Measurements from ENCODE around the gene TMEM170B. TPM values are rescaled to one million over a fixed set of nuclear protein-coding genes. Genes with fewer than 3 reads are reported as not detected.

TMEM170B gene
- polyA plus RNA-seq, 3 donors = 11.7 to 33.4 (median 19.7) TPM

- Mint-ChIP-seq H3K9me3 (peaks cover 0 to 3% (median 0%) of the 10 kb centered on the region in 7 donors), H3K4me1 (peaks cover 5% of the 10 kb centered on the region), H3K27me3 (ENCODE audit: low read depth in 3 of 3) (no peaks in the 10 kb centered on the region), H3K36me3 (no peaks in the 10 kb centered on the region), H3K4me3 (no peak overlapping the region), H3K27ac (no peak overlapping the region)
- no peak overlapping the region for H3K4me2 ChIP-seq (replicated peaks; ENCODE audit: extremely low read depth, low read length, poor library complexity, severe bottlenecking)
- no peak overlapping the region for H3K4me3 ChIP-seq (replicated peaks in 1 of 3; ENCODE audit: low read depth in 2 of 3, low read length in 3 of 3)
- 98% methylated on average over 8 of the region's 10 CpGs for WGBS (ENCODE audit: insufficient coverage)
- no peaks in the 10 kb centered on the region for H3K9me3 ChIP-seq (replicated peaks in 1 of 2; ENCODE audit: control insufficient read depth in 1 of 2, insufficient read depth in 1 of 2, low read length in 2 of 2)
- no peaks in the 10 kb centered on the region for H3K4me1 ChIP-seq (ENCODE audit: control insufficient read depth in 1 of 2, insufficient read depth in 2 of 2, low read length in 2 of 2)
- intact Hi-C loops (cut with micrococcal nuclease) = no loop called here
- H3K79me2 ChIP-seq (ENCODE audit: insufficient read depth, low read length) = no peaks in the 10 kb centered on the region
- no peak overlapping the region for H3K9ac ChIP-seq (ENCODE audit: insufficient read depth, low read length, poor library complexity, severe bottlenecking)
- no peak overlapping the region for H2AFZ ChIP-seq (ENCODE audit: insufficient read depth, low read depth, low read length, poor library complexity, severe bottlenecking)
- H3K36me3 ChIP-seq (replicated peaks in 1 of 2; ENCODE audit: control insufficient read depth in 1 of 2, insufficient read depth in 2 of 2, low read length in 2 of 2) = no peaks in the 10 kb centered on the region
- no peak for TF ChIP-seq CTCF (IDR thresholded peaks at IDR 0.05)
- DNase-seq = no peak
- H3K27me3 ChIP-seq (ENCODE audit: control insufficient read depth in 2 of 2, insufficient read depth in 2 of 2, low read length in 2 of 2) = no peaks in the 10 kb centered on the region
- H4K20me1 ChIP-seq (ENCODE audit: insufficient read depth, low read length) = no peaks in the 10 kb centered on the region
- no peak overlapping the region for H3K27ac ChIP-seq (ENCODE audit: low read depth in 1 of 2, low read length in 2 of 2)
Observed at GRCh38 chr6:11614534-11615213, 77.1 kb downstream of the TMEM170B start.

- Histone ChIP-seq H3K9ac (ENCODE audit: insufficient read depth, low read length, poor library complexity, severe bottlenecking) (no peak overlapping the region), H3K4me1 (ENCODE audit: control insufficient read depth in 1 of 2, insufficient read depth in 2 of 2, low read length in 2 of 2) (no peaks in the 10 kb centered on the region), H3K9me3 (replicated peaks in 1 of 2; ENCODE audit: control insufficient read depth in 1 of 2, insufficient read depth in 1 of 2, low read length in 2 of 2) (no peaks in the 10 kb centered on the region), H3K79me2 (ENCODE audit: insufficient read depth, low read length) (no peaks in the 10 kb centered on the region), H3K27ac (ENCODE audit: low read depth in 1 of 2, low read length in 2 of 2) (no peak overlapping the region), H3K36me3 (replicated peaks in 1 of 2; ENCODE audit: control insufficient read depth in 1 of 2, insufficient read depth in 2 of 2, low read length in 2 of 2) (no peaks in the 10 kb centered on the region), H3K27me3 (ENCODE audit: control insufficient read depth in 2 of 2, insufficient read depth in 2 of 2, low read length in 2 of 2) (no peaks in the 10 kb centered on the region), H3K4me2 (replicated peaks; ENCODE audit: extremely low read depth, low read length, poor library complexity, severe bottlenecking) (no peak overlapping the region), H3K4me3 (replicated peaks in 1 of 3; ENCODE audit: low read depth in 2 of 3, low read length in 3 of 3) (no peak overlapping the region), H2AFZ (ENCODE audit: insufficient read depth, low read depth, low read length, poor library complexity, severe bottlenecking) (no peak overlapping the region), H4K20me1 (ENCODE audit: insufficient read depth, low read length) (no peaks in the 10 kb centered on the region)
- H3K27me3 Mint-ChIP-seq (ENCODE audit: low read depth in 3 of 3) = no peaks in the 10 kb centered on the region
- no peaks in the 10 kb centered on the region for H3K36me3 Mint-ChIP-seq
- DNase-seq = no peak
- peaks cover 0 to 3% (median 0%) of the 10 kb centered on the region in 7 donors for H3K9me3 Mint-ChIP-seq
- intact Hi-C loops (cut with micrococcal nuclease) = no loop called here
- no peak overlapping the region for H3K4me3 Mint-ChIP-seq
- 98% methylated on average over 4 of the region's 5 CpGs for WGBS (ENCODE audit: insufficient coverage)
- peaks cover 5% of the 10 kb centered on the region for H3K4me1 Mint-ChIP-seq
- H3K27ac Mint-ChIP-seq = no peak overlapping the region
- no peak for TF ChIP-seq CTCF (IDR thresholded peaks at IDR 0.05)
Observed at GRCh38 chr6:11615214-11615602, 77.7 kb downstream of the TMEM170B start.
